H1 (cell line): ENCODE results near the gene RNF4. TPM values are rescaled to one million over a fixed set of nuclear protein-coding genes. Genes with fewer than 3 reads are reported as not detected.

Experiments
- BRCA1 ChIP-seq: IDR thresholded peaks from 2 replicates; pipeline ENCODE4 v1.6.1; 2012; ENCODE audit warnings: low read depth, low read length, improper control_type of control experiment
- CTBP2 ChIP-seq: IDR thresholded peaks from 2 replicates; pipeline ENCODE4 v1.7.0; 2011; ENCODE audit warnings: borderline replicate concordance, mild to moderate bottlenecking, moderate library complexity, mixed read lengths, low read length; ENCODE audit not compliant: insufficient read depth, insufficient read length
- TCF12 ChIP-seq: IDR thresholded peaks from 2 replicates; pipeline ENCODE4 v1.6.1; 2011; ENCODE audit warnings: low read depth, mild to moderate bottlenecking, low read length
- polyA plus RNA-seq, 7 experiments: library from polyadenylated mRNA; depleted of rRNA in 3 of 7; stranded (reverse) in 5 of 7; unstranded in 2 of 7; fragments of >200 nt in 5 of 7; fragments of 200-250 nt in 2 of 7; gene quantifications; 1 replicate in 5 of 7; 2 replicates in 1 of 7; 4 replicates in 1 of 7; pipeline versions ENCODE4 v1.2.1 to v1.2.3, GENCODE V29; 2011 to 2013; ENCODE audit warnings: missing spikeins in 2 of 7, mixed read lengths in 2 of 7
- total RNA-seq: library from RNA; stranded (reverse); fragmentation: NEBNext Ultra II Directional; extraction: Animal tissue kit (Norgen Biotek cat#: 25700); gene quantifications from 2 replicates; pipeline ENCODE4 v1.2.1, GENCODE V29; 2021
- TF ChIP-seq, protein P1 (sequence below): IDR thresholded peaks from 2 replicates; pipeline ENCODE4 v1.6.1; 2011; ENCODE audit warnings: low read depth, mild to moderate bottlenecking, low read length; ENCODE audit not compliant: insufficient read depth

RNF4 gene
- total and polyA plus RNA-seq, 2 of the 8 experiments (the other 6 are each of a cell fraction or from before 2014, with no cell fraction given) = 68.2 to 78.9 TPM

DNA sequence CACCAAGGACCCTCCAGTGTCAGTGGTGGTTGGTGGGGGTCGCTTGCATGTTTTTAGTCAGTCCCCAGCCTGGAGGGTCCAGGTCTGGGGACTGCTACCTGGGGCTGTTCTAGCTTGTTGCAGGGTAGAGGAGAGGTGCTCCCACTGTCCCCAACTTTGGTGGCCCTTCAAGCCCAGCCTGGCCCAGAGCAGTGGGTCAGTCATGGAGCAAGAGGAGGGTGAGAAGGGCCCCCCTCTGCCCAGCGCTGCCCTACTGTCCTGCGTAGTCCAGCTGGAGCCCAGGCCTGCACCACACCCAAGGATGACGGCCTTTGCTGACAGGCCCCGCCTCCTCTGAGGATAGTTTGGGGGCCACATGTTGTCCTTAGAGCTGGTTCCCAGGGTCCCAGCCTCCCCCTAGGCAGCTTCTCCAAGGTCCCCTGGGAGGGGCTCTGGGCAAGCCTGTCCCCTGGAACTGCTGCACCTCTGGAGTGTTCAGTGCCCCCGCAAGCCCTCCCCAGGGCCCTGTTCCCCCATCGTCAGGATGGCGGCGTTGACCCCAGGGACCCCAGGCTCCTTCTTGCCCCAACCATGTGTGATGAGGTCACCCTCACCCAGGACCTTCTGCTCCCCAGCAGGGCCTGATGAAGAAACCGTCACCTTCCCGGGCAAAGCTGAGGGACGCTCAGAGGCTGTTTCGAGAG, 43.4 kb upstream of the RNF4 start (continued):
- TF ChIP-seq, protein P1, sequence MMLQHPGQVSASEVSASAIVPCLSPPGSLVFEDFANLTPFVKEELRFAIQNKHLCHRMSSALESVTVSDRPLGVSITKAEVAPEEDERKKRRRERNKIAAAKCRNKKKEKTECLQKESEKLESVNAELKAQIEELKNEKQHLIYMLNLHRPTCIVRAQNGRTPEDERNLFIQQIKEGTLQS = no peak
- TF ChIP-seq BRCA1 (no peak), CTBP2 (no peak), TCF12 (no peak)
